Inferior parietal cortex (tissue), 1 donor: ENCODE results near the gene ZIC2.

Experiments
- DNase-seq: peaks from one replicate; pipeline ENCODE4 v3.0.0-alpha.2; 2016; ENCODE audit errors: extremely low spot score

Gene ZIC2

GRCh38 chr13:99959540-99960230, 21.9 kb upstream of the ZIC2 start:
- no peak for DNase-seq

- DNase-seq = no peak
Measured at GRCh38 chr13:99960663-99961311, 20.8 kb upstream of the ZIC2 start.

- DNase-seq = no peak
Measured at GRCh38 chr13:99961636-99962035, 19.9 kb upstream of the ZIC2 start.

GRCh38 chr13:99962242-99962641, 19.3 kb upstream of the ZIC2 start:
- no peak for DNase-seq

- no peak for DNase-seq
Measured at GRCh38 chr13:99963816-99964339, 17.7 kb upstream of the ZIC2 start.

- no peak for DNase-seq
Measured at GRCh38 chr13:99965329-99966000, 16.1 kb upstream of the ZIC2 start.

- no peak for DNase-seq
Measured at GRCh38 chr13:99966064-99966805, 15.3 kb upstream of the ZIC2 start.

GRCh38 chr13:99967498-99967868, 14.1 kb upstream of the ZIC2 start:
- no peak for DNase-seq

GRCh38 chr13:99967869-99968520, 13.6 kb upstream of the ZIC2 start:
- no peak for DNase-seq

- DNase-seq = no peak
Measured at GRCh38 chr13:99968521-99969452, 12.8 kb upstream of the ZIC2 start.

GRCh38 chr13:99969453-99969918, 12.1 kb upstream of the ZIC2 start:
- no peak for DNase-seq

- no peak for DNase-seq
Measured at GRCh38 chr13:99969919-99970650, 11.5 kb upstream of the ZIC2 start.

GRCh38 chr13:99970651-99971575, 10.7 kb upstream of the ZIC2 start:
- no peak for DNase-seq

- no peak for DNase-seq
Measured at GRCh38 chr13:99971576-99972189, 9.9 kb upstream of the ZIC2 start, which contains the start of gene ZIC5. Gene ZIC5, minus strand, starts transcription at chr13:99971767. Its CDS starts 164 bp downstream, at chr13:99971603.

- no peak for DNase-seq
Measured at GRCh38 chr13:99972190-99972731, 9.3 kb upstream of the ZIC2 start.

GRCh38 chr13:99973163-99973807, 8.3 kb upstream of the ZIC2 start:
- DNase-seq = no peak

- no peak for DNase-seq
Measured at GRCh38 chr13:99973808-99974185, 7.8 kb upstream of the ZIC2 start.
